AG04449 (cell line): ENCODE results near the gene NECTIN3.

Experiments used
- CTCF ChIA-PET: fragments of 350-600 bp; formaldehyde crosslinking; extraction: SDS; loops from one replicate; lab custom pipeline; 2021; ENCODE audit warnings: antibody characterized with exemption; lab: Yijun Ruan, JAX
- POLR2A ChIA-PET: fragments of 400-600, 350-600 bp; formaldehyde crosslinking; extraction: SDS; loops from one replicate; lab custom pipeline; 2020; ENCODE audit warnings: antibody characterized with exemption, inconsistent platforms; lab: Yijun Ruan, JAX
- DNase-seq: peaks from one replicate; pipeline ENCODE4 v3.0.0-alpha.2; 2010; ENCODE audit warnings: low read depth, low spot score
- H3K4me3 ChIP-seq: 2 replicates; pipeline ENCODE4 v1.5.1; 2011; ENCODE audit warnings: low read depth, mild to moderate bottlenecking, control low read depth, low read length
- TF ChIP-seq, protein P1 (sequence below): IDR thresholded peaks from one replicate; pipeline ENCODE4 v1.5.1; 2011; ENCODE audit warnings: mild to moderate bottlenecking, moderate library complexity, low read length, control low read depth, inconsistent platforms; ENCODE audit not compliant: insufficient read depth; ENCODE audit errors: missing control alignments

Gene NECTIN3

DNA sequence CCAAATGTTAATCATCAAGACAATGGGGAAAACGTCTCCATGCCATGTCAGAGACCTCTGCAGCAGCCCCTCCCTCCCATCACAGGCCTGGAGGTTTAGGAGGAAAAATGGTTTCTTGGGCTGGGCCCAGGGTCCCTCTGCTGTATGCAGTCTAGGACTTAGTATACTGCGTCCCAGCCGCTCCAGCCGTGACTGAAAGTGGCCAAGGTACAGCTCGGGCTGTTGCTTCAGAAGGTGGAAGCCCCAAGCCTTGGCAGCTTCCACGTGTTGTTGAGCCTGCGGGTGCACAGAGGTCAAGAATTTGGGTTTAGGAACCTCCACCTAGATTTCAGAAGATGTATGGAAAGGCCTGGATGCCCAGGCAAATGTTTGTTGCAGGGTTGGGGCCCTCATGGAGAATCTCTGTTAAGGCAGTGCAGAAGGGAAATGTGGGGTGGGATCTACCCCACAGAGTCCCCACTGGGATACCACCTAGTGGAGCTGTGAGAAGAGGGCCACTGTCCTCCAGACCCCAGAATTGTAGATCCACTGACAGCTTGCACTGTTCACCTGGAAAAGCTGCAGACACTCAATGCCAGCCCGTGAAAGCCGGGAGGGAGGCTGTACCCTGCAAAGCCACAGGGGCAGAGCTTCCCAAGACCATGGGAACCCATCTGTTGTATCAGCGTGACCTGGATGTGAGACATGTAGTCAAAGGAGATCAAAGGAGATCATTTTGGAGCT is 25.0 kb downstream of the NECTIN3 start:
- DNase-seq = no peak
- no peak overlapping the region for H3K4me3 ChIP-seq
- TF ChIP-seq, protein P1, sequence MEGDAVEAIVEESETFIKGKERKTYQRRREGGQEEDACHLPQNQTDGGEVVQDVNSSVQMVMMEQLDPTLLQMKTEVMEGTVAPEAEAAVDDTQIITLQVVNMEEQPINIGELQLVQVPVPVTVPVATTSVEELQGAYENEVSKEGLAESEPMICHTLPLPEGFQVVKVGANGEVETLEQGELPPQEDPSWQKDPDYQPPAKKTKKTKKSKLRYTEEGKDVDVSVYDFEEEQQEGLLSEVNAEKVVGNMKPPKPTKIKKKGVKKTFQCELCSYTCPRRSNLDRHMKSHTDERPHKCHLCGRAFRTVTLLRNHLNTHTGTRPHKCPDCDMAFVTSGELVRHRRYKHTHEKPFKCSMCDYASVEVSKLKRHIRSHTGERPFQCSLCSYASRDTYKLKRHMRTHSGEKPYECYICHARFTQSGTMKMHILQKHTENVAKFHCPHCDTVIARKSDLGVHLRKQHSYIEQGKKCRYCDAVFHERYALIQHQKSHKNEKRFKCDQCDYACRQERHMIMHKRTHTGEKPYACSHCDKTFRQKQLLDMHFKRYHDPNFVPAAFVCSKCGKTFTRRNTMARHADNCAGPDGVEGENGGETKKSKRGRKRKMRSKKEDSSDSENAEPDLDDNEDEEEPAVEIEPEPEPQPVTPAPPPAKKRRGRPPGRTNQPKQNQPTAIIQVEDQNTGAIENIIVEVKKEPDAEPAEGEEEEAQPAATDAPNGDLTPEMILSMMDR = no peak
- POLR2A ChIA-PET = no interaction called here
- CTCF ChIA-PET = interaction anchor here (1.8 kb wide), 1 partner anchor 16 kb away, joined by 6 read pairs; no protein-coding TSS in a partner anchor

DNA sequence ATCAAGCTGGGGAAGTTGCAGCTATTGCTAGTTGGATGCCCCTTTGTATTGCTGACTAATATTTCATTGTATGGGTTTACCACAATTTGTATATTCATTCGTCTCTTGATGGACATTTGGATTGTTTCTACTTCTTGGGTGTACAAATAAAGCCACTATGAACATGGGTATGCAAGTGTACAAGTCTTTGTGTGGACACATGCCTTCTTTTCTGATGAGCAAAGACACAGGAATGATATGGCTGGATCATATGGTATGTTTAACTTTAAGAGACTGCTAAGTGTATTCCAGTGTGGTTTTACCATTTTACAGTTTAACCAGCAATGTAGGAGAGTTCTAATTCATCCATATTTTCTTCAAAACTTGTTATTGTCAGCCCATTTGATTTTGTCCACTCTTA is 32.2 kb downstream of the NECTIN3 start:
- ChIA-PET CTCF (interaction anchor here (0.9 kb wide), 1 partner anchor 27 kb away, joined by 3 read pairs; no protein-coding TSS in a partner anchor), POLR2A (no interaction called here)
- DNase-seq = no peak
- H3K4me3 ChIP-seq = no peak overlapping the region
- TF ChIP-seq, protein P1 = no peak

DNA sequence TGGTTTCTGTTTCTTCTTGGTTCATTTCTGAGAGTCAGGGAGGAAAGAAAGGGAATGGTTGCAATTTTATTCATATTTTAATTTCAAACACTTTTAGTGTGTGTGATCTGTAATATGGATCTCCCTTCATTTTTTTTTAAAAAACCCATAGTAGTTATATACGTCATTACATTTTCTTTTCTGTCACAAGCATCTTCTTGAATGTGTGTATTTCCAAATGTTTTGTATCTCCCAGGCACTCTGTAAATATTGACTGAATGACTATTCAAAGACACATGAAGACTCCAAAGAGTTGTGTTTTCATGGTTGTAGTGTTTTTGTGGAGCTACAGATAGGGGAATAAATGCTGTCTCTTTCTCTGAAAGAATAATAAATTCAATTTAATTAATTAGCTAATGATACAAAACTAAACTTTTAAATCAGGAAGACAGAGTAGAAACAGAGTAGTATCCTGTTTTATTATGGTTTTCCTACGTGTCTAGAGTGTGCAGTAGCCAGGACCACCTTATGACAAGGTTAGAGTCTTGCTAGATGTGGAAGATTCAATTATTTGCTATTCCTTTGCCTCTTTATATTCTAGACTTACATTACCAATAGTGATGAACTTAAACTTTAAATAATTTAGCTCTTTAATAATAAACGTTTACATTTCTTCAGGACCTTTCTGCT is 35.5 kb downstream of the NECTIN3 start:
- TF ChIP-seq, protein P1 = no peak
- ChIA-PET CTCF (interaction anchor here (1.1 kb wide), 1 partner anchor 25 kb away, joined by 3 read pairs; no protein-coding TSS in a partner anchor), POLR2A (no interaction called here)
- H3K4me3 ChIP-seq = no peak overlapping the region
- DNase-seq = no peak

DNA sequence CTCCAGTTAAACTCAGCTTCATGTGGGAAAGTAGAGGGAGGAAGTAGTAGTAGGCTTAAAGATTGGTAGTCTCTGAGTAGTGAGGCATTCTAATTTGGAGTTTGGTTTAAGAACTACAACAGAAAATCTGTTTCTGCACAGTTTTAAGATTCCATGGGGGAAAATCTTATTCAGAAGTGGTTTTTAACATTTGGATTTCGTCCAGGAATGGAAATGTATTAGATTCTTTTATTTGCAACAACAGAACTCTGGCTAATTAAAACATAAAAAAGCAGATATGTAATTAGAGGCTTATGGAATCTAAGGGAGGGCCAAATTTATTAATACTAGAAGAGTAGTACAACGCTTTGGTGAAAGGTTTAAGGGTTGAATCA is 36.0 kb downstream of the NECTIN3 start:
- POLR2A ChIA-PET = no interaction called here
- DNase-seq = no peak
- TF ChIP-seq, protein P1 = no peak
- H3K4me3 ChIP-seq = no peak overlapping the region
- CTCF ChIA-PET = interaction anchor here (1.1 kb wide), 1 partner anchor 26 kb away, joined by 3 read pairs; no protein-coding TSS in a partner anchor

DNA sequence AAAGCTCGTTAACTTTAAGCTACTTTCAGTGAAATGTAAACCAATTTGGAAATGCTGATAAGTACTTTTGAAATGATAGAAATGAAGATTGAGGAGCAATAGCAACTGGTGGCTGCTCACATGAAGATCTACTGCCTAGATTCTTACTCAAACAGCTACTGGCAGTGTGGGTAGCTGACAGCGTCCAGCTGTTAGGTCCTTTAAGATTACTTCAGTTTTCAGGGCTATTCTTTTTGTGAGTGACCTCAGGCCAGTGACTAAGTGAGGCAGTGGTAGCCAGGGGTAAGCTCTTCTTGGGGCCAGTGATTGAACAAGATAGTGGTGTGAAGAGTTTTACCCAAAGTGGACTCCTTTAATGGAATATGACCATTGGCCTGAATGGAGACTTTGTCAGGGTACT is 41.3 kb downstream of the NECTIN3 start:
- POLR2A ChIA-PET = interaction anchor here (1.1 kb wide), 1 partner anchor 11 kb away, joined by 5 read pairs; no protein-coding TSS in a partner anchor
- DNase-seq = no peak
- CTCF ChIA-PET = interaction anchor here (0.7 to 0.9 kb wide), 2 partner anchors 10 to 33 kb away, joined by 3 read pairs; no protein-coding TSS in a partner anchor

More for the DNA sequence above, 41.3 kb downstream of the NECTIN3 start:
- H3K4me3 ChIP-seq = no peak overlapping the region
- TF ChIP-seq, protein P1 = no peak
